Measurements from ENCODE around the gene ST3GAL5.

The ST3GAL5 gene

DNA sequence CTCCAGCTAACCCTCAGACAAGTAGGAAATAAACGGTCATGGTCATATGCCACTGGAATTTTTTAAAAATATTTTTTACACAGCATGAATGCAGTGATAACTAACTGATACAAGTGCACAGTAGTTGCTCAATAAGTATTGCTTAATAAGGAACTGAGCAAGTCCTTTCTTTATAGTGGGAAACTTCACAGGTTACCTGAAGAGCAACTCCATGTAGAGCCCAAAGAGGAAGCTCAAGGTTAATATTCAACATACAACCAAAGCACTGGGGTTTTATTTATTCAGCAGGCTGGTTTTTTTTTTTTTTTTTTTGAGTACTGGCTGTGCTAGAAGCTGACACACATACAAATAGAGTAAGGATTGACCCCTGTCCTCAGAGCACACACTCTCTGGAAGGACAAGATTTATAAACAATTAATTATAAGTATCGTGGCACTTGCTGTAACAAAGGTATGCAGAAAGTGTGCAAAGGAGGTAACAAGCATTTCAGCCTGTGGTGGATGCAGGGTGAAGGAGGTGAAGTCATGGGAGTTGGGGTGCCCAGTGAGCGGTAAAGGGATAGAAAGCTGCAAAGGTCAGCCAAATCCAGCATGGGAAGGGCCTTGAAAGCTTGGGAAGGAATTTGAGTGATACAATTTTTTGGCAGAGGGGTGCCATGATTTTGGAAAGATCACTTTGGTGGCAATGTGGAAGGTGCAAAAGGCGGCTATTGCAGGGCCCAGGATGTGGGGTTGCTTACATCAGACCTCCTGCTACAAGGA lies 82.3 kb downstream of the ST3GAL5 start:
- DNase-seq, result no peak

DNA sequence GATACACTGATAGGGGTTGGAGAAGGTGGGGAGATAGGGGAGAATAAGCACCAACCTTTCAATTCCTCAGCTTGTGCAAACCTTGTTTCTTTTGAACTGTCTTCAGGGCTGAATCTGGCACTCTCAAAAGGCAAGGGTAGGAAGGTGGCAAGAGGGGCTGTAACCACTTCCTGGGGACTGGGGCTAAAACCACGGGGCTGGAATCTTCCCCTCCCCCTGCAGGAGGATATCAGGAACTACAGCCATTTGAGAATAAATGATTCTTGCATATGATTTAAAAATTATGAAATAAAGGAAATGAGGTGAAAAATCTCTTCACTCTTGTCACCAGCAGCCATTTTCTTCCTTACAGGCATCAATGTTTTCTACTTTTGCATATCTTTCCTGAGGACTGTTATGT lies 84.2 kb downstream of the ST3GAL5 start:
- no peak for DNase-seq

DNA sequence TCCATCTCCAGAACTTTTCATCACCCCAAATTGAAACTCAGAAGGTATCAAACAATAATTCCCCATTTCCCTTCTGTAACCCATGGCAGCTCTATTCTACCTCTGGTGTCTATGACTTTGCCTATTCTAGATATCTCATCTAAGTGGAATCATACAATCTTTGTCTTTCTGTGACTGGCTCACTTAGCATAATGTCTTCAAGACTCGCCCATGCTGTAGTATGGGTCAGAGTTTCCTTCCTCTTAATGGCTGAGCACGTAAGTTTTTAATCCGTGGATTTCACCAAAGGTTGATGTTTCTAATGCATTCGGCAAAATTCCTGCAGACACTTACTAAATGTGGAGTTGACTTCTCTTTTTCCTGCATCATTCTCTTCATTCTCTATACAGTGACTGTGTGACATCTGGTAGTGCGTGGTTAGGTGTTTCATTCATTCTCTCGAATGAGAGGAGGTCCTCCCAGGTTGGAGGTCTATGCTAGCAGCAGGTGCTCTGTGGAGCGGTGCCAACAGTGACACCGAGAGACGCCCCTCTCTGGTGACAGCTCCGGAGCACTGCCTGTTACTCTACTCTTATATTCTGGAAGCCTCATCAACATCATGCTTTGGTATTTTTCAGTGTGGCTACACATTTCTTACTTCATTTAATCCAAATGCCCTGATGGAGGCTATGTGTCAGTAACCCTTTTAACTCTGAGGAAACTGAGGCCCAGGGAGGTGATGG lies 84.9 kb downstream of the ST3GAL5 start:
- DNase-seq, result no peak

DNA sequence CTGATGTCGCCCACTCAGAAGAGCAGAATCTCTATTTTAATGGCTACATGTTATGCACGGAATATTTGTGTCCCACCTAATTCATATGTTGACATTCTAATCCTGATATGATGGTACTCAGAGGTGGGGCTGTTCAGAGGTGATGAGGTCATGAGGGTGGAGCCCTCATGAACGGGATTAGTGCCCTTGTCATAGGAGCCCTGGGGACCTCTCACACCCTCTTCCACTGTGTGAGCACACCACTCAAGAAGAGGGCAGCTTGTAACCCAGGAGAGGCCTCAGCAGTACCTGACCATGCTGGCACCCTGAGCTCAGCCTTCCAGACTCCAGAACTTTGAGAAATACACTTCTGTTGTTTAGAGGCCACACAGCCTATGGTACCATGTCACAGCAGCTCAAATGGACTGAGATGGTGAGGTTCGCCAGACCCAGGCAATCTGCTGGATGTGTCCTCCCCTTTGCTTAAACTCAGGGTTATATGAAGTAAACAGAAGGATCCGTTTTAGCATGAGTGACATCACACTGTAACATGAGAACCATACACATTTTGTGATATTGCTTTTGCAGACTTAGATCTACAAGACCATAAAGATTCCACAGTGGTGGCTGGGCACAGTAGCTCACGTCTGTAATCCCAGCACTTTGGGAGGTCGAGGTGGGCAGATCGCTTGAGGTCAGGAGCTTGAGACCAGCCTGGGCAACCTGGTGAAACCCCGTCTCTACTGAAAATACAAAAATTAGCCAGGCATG lies 86.3 kb downstream of the ST3GAL5 start:
- no peak for DNase-seq

DNA sequence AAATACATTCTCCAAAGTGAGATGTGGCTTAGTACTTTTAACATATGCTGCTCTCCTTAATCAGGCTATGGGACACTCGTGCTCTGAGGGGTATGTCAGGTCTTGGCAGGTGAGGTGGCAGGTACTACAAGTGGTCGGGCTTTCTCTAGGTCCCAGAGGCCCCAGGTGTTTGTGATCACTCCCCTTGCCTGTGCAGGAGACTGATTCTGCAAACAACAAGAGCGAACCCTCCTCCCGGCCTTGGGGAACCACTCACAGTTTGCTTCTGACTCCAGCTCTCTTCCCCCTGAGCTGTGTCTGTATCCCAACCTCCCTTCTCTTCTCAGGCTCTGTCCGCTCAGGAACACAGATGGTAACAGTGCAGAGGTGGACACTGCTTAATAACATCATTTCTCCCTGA lies 86.9 kb downstream of the ST3GAL5 start:
- no peak for DNase-seq

DNA sequence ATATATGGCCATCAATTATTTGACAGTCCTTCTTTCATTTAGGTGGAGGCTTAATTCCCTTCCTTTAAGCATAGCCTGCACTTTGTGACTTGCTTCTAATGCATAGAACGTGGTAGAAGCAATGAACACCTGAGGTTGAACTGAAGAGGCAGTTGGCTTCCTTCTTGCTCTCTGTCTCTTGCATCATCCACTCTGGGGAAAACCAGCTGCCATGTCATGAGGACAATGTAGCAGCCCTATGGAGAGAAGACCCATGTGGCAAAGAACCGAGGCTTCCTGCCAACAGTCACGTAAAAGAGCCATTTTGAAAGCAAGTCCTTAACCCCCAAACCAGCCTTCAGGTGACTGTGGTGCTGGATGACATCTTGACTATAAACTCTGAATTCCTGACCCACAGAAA lies 88.2 kb downstream of the ST3GAL5 start:
- no peak for DNase-seq

DNA sequence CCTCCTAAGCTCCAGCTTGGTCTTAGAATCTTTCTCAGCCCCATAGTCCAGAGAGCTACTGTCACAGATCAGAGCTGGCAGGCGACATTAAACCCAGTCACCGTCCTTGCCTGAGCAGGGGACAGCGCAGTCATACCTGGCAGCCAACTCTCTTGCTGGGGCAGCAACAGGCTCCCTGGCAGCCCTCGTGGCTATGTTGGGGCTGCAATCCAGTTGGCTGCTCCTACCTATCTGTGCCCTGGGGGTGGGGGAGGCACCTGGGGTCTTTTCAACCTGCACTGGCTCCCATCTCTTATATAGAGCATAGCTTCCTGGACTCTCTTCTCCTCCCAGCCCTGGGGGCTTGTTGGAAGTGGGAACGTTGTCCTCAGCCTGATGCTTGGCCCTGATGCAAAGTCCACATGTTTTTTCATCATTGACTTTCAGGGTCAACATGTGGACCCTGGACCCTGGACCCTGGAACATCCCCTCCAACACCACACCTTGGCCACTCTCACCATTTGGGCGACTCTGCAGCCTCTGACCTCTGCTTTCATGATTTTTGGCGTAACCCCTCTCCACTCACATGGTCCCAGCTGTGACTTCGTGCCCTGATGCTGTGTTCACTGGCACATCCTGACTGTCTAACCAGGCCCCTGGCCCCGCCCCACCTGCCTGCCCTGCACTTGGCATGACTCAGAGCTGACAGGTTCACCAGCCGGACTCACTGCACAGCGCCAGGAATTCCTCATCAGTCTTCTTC lies 89.4 kb downstream of the ST3GAL5 start:
- no peak for DNase-seq

DNA sequence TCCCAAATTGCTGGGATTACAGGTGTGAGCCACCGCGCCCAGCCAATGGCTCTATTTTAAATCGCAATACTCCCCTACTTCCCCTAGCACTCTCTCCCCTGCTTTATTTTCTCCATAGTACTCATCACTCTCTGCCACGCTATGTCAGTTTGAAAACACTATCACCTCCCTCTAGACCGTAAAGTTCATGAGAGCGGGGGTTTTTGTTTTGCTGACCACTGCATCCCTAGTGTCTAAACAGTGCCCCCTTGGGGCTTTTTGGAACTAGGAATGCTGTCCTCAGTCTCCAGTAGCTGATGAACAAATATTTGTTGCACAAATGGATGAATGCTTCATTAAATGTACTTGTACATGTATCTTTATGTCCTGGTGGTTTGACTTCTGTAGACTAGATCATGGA lies 90.9 kb downstream of the ST3GAL5 start:
- no peak for DNase-seq

DNA sequence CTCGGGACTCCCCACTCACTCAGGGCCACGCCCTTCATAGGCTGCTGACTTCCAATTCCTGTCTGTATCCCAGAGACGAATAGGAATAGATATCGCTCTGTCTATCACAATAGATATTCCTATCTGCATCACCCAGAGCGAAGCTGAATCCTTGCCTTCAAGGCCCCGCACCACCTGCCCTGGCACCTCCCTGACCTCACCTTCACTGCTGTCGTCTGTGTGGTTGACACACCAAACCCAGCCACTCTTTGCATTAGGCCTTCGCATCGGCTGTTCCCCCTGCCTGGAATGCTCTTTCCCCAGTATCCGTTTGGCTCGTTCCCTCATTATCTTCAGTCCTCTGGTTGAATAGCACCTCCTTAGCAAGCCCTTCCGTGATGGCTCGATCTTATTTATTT lies 91.5 kb downstream of the ST3GAL5 start:
- DNase-seq, result no peak

DNA sequence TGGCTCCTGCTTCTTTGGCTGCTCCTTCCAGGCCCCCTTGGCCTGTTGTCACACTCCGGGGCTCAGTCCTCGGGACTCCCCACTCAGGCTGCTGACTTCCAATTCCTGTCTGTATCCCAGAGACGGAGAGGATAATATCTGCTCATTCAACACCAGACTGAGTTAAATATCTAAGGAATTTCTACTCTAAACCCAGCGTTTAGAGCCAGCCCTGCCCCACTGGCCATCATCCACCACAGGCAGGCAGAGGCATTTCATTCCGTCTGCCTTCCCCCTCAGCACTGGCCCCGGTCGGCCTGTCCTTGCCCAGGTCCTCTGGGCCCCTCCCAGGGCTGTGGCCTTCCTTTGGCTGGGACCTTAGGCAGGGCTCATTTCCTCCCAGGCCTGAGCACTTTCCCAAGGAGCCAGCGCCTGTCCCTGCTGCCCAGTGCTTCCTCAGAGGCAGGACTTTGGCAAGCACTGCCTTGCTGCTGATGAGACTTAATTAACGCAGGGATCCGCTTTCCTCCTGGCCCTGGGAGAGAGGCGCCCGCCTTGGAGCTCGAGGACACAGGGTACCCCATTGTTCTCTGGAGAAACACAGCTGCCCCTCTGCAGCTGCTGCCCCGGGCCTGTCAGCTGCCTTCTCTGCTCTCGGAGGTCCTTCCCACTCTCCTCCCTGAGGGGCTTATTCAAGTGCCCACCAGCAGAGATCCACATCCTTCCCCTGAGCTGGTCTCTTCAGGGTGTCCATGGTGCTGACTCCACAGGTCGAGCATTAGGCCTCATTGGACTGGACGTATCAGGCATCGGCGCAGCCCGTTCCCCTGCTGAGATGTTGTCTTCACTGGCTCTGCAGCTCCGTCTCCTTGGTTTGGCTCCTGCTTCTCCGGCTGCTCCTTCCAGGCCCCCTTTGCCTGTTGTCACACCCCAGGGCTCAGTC lies 92.2 kb downstream of the ST3GAL5 start:
- no peak for DNase-seq

DNA sequence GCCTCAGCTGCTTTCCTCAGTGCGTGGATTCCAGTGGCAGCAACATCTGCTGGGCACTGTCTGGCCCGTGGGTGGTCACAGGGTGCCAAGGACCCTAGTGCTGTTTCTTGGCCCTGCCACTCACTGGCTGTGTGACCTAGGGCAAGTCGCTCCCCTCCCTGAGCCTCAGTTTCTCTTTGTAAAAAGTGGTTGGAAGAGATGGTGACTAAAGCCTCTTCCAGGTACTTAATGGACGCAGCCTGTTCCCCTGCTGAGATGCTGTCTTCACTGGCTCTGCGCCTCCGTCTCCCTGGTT lies 92.8 kb downstream of the ST3GAL5 start:
- DNase-seq, result no peak

DNA sequence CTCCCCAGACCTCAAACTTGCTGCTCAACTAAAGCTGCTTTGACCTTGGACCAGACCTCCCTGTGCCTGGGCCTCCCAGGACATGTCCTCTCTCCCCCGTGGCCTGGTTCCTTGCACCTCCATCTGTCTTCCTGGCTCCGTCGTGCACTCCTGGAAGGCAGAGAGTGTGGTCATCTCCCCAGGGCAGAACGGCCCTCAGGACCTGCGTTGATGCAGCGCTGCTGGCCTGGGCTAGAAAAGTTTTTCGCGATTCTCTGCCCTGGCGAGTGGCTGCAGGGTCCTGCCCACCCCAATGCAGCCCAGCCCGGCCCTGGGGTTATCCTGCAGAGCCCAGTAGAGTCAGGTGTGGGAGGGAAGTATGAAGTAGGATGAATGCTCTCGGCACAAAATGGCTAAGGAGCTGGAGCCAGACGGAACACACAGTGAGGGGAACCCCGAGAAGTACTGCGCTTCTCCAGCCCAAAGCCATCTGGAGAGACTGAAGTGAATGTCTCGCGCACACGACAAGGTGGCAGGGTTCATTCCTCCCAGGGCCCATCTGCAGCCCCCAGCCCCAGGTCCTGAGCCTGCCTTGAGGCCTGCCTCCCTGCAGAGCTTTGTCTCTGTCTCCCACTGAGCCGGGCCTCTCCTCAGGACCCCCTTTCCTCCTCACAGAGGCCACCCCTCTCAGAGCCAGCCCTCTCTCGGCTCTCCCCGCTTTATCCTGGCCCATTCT lies 93.3 kb downstream of the ST3GAL5 start:
- DNase-seq, result no peak

DNA sequence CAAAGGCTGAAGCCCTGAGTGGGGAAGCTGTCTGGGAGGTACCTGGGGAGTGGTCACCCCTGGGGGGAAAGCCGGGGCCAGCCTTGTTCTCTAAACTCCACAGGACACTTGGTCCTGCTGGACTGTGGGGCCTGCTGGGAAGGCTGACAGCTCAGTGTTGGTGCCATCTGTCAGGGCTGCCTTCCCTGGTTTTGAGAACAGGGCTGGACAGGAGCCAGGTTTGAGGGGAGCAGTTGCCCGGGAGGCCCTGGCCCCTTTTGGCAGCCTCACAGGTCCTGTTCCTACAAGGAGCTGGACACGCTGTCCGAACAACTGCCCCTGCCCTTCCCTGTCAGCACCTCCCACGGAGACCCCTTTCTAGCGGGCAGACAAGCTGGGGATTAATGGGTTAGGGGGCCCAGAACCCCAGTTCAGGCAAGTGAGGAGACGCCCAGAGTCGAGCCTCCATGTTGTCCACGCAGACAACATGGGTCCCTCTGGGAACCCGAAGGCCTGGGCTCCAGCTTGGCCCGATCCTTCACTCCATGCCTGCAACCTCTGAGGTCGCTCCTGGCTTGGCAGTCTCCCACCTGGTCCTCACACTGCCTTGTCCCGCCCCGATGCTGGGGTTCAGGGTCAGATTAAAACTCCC lies 94.2 kb downstream of the ST3GAL5 start:
- DNase-seq, result no peak

DNA sequence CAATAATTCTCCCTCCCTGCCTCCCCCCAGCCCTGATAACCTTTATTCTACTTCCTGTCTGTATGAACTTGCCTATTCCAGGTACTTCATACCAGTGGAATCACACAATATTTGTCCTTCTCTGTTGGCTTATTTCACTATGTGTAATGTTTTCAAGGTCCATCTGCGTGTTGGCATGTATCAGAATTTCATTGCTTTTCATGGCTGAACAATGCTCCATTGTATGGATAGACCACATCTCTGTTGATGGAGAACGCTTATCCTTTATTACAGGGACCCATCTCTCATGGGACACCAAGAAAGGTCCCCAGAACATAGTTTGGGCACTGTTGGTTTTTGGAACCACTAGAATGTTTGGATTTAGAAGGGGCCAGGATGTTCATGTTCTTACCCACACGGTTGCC lies 94.8 kb downstream of the ST3GAL5 start:
- DNase-seq, result no peak

DNA sequence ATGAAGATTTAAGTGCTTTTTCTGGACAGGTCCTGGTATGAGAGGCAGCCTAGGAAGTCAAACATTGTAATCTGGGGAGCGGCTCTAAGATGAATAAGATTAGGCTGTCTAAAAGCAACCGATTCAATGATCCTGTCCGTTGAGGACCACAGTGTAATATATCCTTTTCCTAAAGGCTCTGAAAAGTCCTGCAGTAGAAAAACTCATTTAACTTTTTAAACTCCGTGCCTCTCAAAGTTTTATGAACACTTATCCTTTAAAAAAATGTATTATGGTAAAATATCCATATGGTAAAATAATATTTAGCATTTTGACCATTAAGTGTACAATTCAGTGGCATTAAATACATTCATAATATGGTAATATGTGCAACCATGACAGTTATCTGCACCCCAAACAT lies 95.2 kb downstream of the ST3GAL5 start:
- no peak for DNase-seq

DNA sequence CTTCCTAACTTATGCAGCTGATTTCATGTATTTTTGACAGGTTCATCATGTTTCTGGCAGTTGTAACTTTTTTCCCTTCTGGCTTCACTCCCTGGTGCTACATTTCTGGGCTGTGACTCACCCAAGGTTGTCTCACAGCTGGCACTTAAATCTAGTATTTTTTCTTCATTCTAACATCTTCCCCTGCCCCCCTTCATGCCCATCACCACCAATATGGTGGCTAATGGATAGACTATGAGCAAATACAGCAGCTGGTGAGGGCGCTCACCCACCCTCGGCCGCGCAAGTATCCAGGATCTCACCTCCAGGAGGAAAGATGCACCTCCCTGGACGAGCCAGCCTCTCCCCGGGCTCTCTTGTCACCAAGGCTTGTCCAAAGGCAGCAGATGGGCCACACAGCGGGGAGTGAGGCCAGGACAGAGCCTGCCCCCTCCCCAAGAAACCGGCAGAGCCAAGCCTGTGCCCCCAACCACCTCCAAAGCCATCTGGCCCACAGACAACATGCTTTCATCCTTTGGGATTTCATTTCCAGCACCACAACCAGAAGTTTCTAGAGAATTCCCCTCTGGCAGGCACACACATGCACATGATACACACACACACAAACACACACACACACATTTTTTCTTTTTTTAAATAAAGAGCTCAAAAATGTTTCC lies 95.9 kb downstream of the ST3GAL5 start:
- no peak for DNase-seq

DNA sequence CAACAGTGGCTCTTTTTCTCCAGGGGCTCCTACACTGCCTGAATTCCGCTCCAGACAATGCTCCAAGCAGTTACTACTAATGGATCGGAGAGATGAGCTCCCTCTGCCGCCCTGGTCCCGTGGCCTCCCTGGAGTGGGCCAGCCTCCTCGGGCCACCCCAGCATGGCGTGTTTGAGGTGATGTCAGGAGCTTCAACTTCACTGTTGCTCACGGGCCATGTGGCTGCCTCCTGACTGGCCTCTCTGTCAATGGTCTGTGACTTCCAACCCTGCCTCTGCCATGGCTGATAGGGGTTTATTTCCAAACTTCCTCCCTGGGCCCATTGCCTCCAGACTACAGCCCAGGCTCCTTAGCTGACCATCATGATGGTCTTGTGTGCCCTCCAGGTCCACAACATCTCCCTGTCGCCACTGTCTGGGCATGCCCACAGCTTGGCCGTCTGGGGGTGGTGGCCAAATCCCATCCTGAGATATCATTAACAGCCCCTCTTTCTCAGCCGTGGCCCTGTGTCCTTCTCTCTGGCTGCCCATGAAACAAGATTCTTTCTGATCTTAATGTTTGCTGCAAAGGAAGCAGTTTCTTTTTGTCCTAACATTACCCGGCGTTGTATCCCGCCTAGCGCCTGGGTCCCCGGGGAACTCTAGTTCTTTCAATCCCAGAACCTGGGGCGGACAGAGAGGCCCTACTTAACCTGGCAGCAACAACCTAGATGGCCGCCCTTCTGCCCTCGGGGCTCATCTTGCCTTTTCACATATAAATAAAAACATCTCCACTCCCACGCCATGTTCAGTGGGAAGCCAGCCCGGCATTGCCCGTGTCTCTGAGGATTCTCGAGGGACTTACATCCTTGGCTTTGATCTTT lies 96.9 kb downstream of the ST3GAL5 start:
- DNase-seq, result no peak

DNA sequence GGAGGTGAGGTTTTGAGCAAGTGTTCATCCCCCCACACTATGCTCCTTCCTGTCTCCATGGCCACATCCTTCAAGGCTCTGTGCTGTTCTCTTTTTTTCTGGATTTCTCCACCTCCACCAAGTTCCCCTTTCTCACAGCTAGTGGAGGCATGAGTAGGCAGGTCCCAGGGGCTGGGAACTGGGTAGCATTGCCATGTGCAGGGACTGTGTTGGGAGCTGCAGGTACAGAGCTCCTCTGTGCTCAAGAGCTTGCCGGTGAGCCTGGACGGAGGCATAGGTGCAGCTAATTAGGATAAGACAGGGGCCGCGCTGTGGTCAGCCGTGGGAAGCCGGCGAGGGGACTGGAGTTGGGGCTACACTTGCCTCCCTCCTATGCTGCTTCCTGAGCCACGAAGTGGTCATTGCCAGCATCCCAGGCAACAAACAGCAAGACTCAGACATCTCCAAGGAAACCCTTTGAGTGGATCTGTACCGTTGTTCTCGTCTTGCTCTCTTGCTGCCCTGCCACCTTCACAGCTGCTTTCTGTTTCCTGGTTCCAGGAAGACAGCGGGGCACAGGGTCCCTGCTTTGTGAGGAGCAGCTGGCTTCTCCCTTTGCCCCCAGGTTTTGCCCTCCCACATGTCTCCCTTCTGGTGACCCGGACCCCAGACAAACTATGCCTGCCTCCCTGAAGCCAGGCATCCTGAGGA lies 98.1 kb downstream of the ST3GAL5 start:
- DNase-seq, result no peak

Measured in right kidney (tissue), 1 donor.